IMR-90 (cell line): ENCODE data around the gene PLEKHH1. TPM values are rescaled to one million over a fixed set of nuclear protein-coding genes. Genes with fewer than 3 reads are reported as not detected.

Source experiments
- ATAC-seq: fragments of 200-7000 bp; cut with Tn5 transposase; 2 replicates; pipeline ENCODE4 v1.9.1; 2020; ENCODE audit warnings: low read depth, mild to moderate bottlenecking, moderate library complexity
- BruUV-seq: library from RNA; stranded (reverse); fragments of 400-500 nt; replicated peaks from 2 replicates; lab custom pipeline; 2021; lab: Mats Ljungman, UMichigan
- CTCF ChIA-PET: fragments of 300-600 bp; formaldehyde crosslinking; extraction: SDS; loops from one replicate; lab custom pipeline; 2021; ENCODE audit warnings: antibody characterized with exemption; lab: Yijun Ruan, JAX
- POLR2A ChIA-PET: fragments of 300-600 bp; sonication (Branson Sonifier 250); formaldehyde crosslinking; loops from one replicate; lab custom pipeline; 2022; ENCODE audit warnings: antibody characterized with exemption; ENCODE audit not compliant: unreplicated experiment; lab: Charles Lee
- DNase-seq: peaks from one replicate; pipeline ENCODE4 v3.0.0; 2013
- H2AFZ ChIP-seq: replicated peaks from 2 replicates; pipeline ENCODE3; 2013; ENCODE audit warnings: low read length, mild to moderate bottlenecking; ENCODE audit not compliant: poor library complexity
- H2AK5ac ChIP-seq: 2 replicates; pipeline ENCODE4 v1.6.1; 2013; ENCODE audit warnings: low read depth, low read length, inconsistent platforms
- H2AK9ac ChIP-seq: replicated peaks from 2 replicates; pipeline ENCODE3; 2013; ENCODE audit warnings: mild to moderate bottlenecking, low read depth, low read length, moderate library complexity; ENCODE audit not compliant: poor library complexity
- H2BK120ac ChIP-seq: 2 replicates; pipeline ENCODE4 v1.6.1; 2013; ENCODE audit warnings: low read depth, low read length, inconsistent platforms
- H2BK15ac ChIP-seq: 3 replicates; pipeline ENCODE4 v1.6.1; 2013; ENCODE audit warnings: low read depth, low read length, inconsistent platforms
- H2BK20ac ChIP-seq: 2 replicates; pipeline ENCODE4 v1.6.1; 2013; ENCODE audit warnings: low read depth, mild to moderate bottlenecking, inconsistent platforms, low read length, moderate library complexity
- H2BK5ac ChIP-seq: 2 replicates; pipeline ENCODE4 v1.6.1; 2013; ENCODE audit warnings: mild to moderate bottlenecking, low read depth, low read length, inconsistent platforms; ENCODE audit not compliant: poor library complexity, severe bottlenecking
- H3K14ac ChIP-seq: replicated peaks from 2 replicates; pipeline ENCODE4 v1.6.1; 2013; ENCODE audit warnings: low read depth, low read length, inconsistent platforms
- H3K18ac ChIP-seq: 2 replicates; pipeline ENCODE4 v1.6.1; 2013; ENCODE audit warnings: low read depth, low read length, control low read depth
- H3K23ac ChIP-seq: 2 replicates; pipeline ENCODE4 v1.6.1; 2013; ENCODE audit warnings: low read depth, low read length, inconsistent platforms
- H3K27ac ChIP-seq: 2 replicates; pipeline ENCODE4 v1.5.1; 2013; ENCODE audit warnings: mild to moderate bottlenecking, control low read depth, low read length; ENCODE audit not compliant: insufficient read depth
- H3K27me3 ChIP-seq: 2 replicates; pipeline ENCODE4 v1.6.1; 2013; ENCODE audit warnings: low read length; ENCODE audit not compliant: control insufficient read depth, insufficient read depth
- H3K36me3 ChIP-seq: 2 replicates; pipeline ENCODE4 v1.6.1; 2013; ENCODE audit warnings: low read length, mixed read lengths; ENCODE audit not compliant: control insufficient read depth, insufficient read depth
- H3K4ac ChIP-seq: 2 replicates; pipeline ENCODE4 v1.6.1; 2013; ENCODE audit warnings: low read depth, low read length, inconsistent platforms
- H3K4me1 ChIP-seq: 2 replicates; pipeline ENCODE4 v1.6.1; 2013; ENCODE audit warnings: low read length, mixed read lengths; ENCODE audit not compliant: control insufficient read depth, insufficient read depth
- H3K4me2 ChIP-seq: 2 replicates; pipeline ENCODE4 v1.6.1; 2013; ENCODE audit warnings: low read depth, mild to moderate bottlenecking, control low read depth, low read length, moderate library complexity
- H3K4me3 ChIP-seq: 2 replicates; pipeline ENCODE4 v1.5.1; 2013; ENCODE audit warnings: low read depth, mild to moderate bottlenecking, control low read depth, low read length, moderate library complexity; ENCODE audit not compliant: insufficient read depth
- H3K56ac ChIP-seq: 2 replicates; pipeline ENCODE4 v1.6.1; 2013; ENCODE audit warnings: low read length, inconsistent platforms; ENCODE audit not compliant: insufficient read depth; ENCODE audit errors: extremely low read depth
- H3K79me1 ChIP-seq, 2 experiments: 2 replicates each; pipeline ENCODE4 v1.6.1; 2013; ENCODE audit warnings: low read length in 2 of 2, inconsistent platforms in 1 of 2, low read depth in 1 of 2
- H3K9ac ChIP-seq: 2 replicates; pipeline ENCODE4 v1.6.1; 2013; ENCODE audit warnings: low read depth, low read length, control low read depth
- H3K9me1 ChIP-seq: 2 replicates; pipeline ENCODE4 v1.6.1; 2013; ENCODE audit warnings: low read length, inconsistent platforms; ENCODE audit not compliant: insufficient read depth
- H3K9me3 ChIP-seq: 2 replicates; pipeline ENCODE4 v1.6.1; 2013; ENCODE audit warnings: low read length; ENCODE audit not compliant: control insufficient read depth, insufficient read depth
- H4K20me1 ChIP-seq: 2 replicates; pipeline ENCODE4 v1.6.1; 2013; ENCODE audit warnings: low read length, inconsistent platforms; ENCODE audit not compliant: insufficient read depth
- H4K5ac ChIP-seq: 2 replicates; pipeline ENCODE4 v1.6.1; 2013; ENCODE audit warnings: mild to moderate bottlenecking, low read depth, low read length, control low read depth
- H4K8ac ChIP-seq, 2 experiments: 2 replicates each; pipeline ENCODE4 v1.6.1; 2013; ENCODE audit warnings: low read depth in 2 of 2, low read length in 2 of 2, control low read depth in 1 of 2, inconsistent platforms in 1 of 2
- H4K91ac ChIP-seq: 2 replicates; pipeline ENCODE4 v1.6.1; 2013; ENCODE audit warnings: low read depth, low read length, inconsistent platforms; ENCODE audit not compliant: insufficient read depth
- CHD1 ChIP-seq: IDR thresholded peaks from 2 replicates; pipeline ENCODE4 v1.6.1; 2012; ENCODE audit warnings: low read depth, low read length, improper control_type of control experiment
- MAFK ChIP-seq: IDR thresholded peaks from 2 replicates; pipeline ENCODE4 v1.6.1; 2012; ENCODE audit warnings: low read depth, low read length, improper control_type of control experiment
- MAZ ChIP-seq: IDR thresholded peaks from 2 replicates; pipeline ENCODE4 v1.6.1; 2012; ENCODE audit warnings: low read depth, mild to moderate bottlenecking, low read length, improper control_type of control experiment, moderate library complexity, borderline replicate concordance
- MXI1 ChIP-seq: IDR thresholded peaks from 2 replicates; pipeline ENCODE4 v1.6.1; 2012; ENCODE audit warnings: low read depth, mild to moderate bottlenecking, low read length, moderate library complexity, borderline replicate concordance
- POLR2A ChIP-seq: IDR thresholded peaks from 2 replicates; pipeline ENCODE4 v1.6.1; 2012; ENCODE audit warnings: mild to moderate bottlenecking, low read depth, low read length
- RFX5 ChIP-seq: IDR thresholded peaks from 2 replicates; pipeline ENCODE4 v1.8.0; 2012; ENCODE audit warnings: low read depth, mild to moderate bottlenecking, low read length, moderate library complexity
- WGBS, 2 experiments: methylation state at CpG; one replicate each; pipeline versions ENCODE4 v1.1.5 to v1.1.7; 2013; ENCODE audit warnings: missing lambda C conversion rate in 2 of 2; ENCODE audit not compliant: insufficient read length in 1 of 2; ENCODE audit errors: extremely low coverage in 2 of 2; 5-methylcytosine and 5-hydroxymethylcytosine counted together
- dilution Hi-C: fragments of 300-500 bp; cut with HindIII; formaldehyde crosslinking; loops from one replicate; pipeline ENCODE4 v1.14.3; 2018; ENCODE audit warnings: low sequenced_read_pairs; ENCODE audit not compliant: unreplicated experiment
- in situ Hi-C: fragments of 300-500 bp; cut with MboI; formaldehyde crosslinking; loops from 3 replicates; pipeline ENCODE4 v1.14.3; 2019; ENCODE audit warnings: low sequenced_read_pairs, inconsistent platforms, mixed read lengths
- intact Hi-C: fragments of 100-400 bp; cut with micrococcal nuclease; formaldehyde crosslinking; loops from 2 replicates; pipeline ENCODE4 v1.10.0; 2022
- polyA plus RNA-seq, 3 experiments: library from polyadenylated mRNA; depleted of rRNA; stranded (reverse); fragments of >200 nt; gene quantifications; 2 replicates each; pipeline ENCODE4 v1.2.3, GENCODE V29; 2012; ENCODE audit warnings: low replicate concordance in 1 of 3
- total RNA-seq: library from RNA; depleted of rRNA; stranded (reverse); fragments of >200 nt; gene quantifications from 2 replicates; pipeline ENCODE4 v1.2.3, GENCODE V29; 2012
- TF ChIP-seq, protein P1 (sequence below): conservative IDR thresholded peaks from 2 replicates; pipeline ENCODE4 v1.5.1; 2012; ENCODE audit warnings: mild to moderate bottlenecking, low read depth, low read length, improper control_type of control experiment

PLEKHH1 gene
- total and polyA plus RNA-seq, 2 of the 4 experiments (the other 2 are of a cell fraction): under 0.01 to 0.34 TPM

DNA sequence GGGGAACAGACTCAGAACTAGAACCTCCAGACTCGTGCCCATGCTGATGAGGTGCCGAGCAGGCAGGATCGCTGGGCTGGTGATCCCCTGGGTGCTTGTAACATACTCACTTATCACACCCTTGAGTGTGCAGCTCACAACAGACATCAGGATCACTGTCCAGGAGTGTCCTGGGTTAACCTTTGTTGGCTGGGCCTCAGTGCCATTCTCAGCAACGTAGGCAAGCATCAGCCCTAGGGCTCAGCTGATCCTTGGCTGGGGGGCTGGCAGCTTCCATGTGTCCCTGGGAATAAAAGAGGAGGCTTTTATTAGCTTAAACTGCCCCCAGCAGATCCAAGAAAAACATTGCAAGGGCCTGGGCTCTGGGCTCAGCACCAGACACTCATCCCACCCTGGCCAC is 46.2 kb upstream of the PLEKHH1 start:
- no peak overlapping the region for H3K4me3 ChIP-seq
- H4K20me1 ChIP-seq: no peaks in the 10 kb centered on the region
- H3K18ac ChIP-seq: no peak overlapping the region
- H3K14ac ChIP-seq: no peak overlapping the region
- no peak for ATAC-seq
- BruUV-seq: no TSS peak
- intact Hi-C loops: no loop called here
- no peak overlapping the region for H2BK5ac ChIP-seq
- H3K9ac ChIP-seq: no peak overlapping the region
- DNase-seq: no peak
- no peak for TF ChIP-seq MAZ
- no peak for TF ChIP-seq POLR2A
- TF ChIP-seq, protein P1, sequence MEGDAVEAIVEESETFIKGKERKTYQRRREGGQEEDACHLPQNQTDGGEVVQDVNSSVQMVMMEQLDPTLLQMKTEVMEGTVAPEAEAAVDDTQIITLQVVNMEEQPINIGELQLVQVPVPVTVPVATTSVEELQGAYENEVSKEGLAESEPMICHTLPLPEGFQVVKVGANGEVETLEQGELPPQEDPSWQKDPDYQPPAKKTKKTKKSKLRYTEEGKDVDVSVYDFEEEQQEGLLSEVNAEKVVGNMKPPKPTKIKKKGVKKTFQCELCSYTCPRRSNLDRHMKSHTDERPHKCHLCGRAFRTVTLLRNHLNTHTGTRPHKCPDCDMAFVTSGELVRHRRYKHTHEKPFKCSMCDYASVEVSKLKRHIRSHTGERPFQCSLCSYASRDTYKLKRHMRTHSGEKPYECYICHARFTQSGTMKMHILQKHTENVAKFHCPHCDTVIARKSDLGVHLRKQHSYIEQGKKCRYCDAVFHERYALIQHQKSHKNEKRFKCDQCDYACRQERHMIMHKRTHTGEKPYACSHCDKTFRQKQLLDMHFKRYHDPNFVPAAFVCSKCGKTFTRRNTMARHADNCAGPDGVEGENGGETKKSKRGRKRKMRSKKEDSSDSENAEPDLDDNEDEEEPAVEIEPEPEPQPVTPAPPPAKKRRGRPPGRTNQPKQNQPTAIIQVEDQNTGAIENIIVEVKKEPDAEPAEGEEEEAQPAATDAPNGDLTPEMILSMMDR: no peak
- no peak for TF ChIP-seq CHD1
- TF ChIP-seq MAFK: no peak
- no peak for TF ChIP-seq MXI1
- TF ChIP-seq RFX5: no peak
- no peaks in the 10 kb centered on the region for H3K4me1 ChIP-seq
- peaks cover 25% of the 10 kb centered on the region; the same call in 1 of the 2 replicates for H3K27me3 ChIP-seq
- H3K36me3 ChIP-seq: no peaks in the 10 kb centered on the region
- no peak overlapping the region for H2AK5ac ChIP-seq
- no peaks in the 10 kb centered on the region for H3K9me1 ChIP-seq
- H4K5ac ChIP-seq: no peak overlapping the region
- H2AK9ac ChIP-seq: peak overlapping the region; percentile 45
- H2BK120ac ChIP-seq: no peak overlapping the region
- H3K4me2 ChIP-seq: no peak overlapping the region
- no peaks in the 10 kb centered on the region for H3K9me3 ChIP-seq
- no peak overlapping the region for H4K91ac ChIP-seq
- in situ Hi-C loops: no loop called here
- H2BK15ac ChIP-seq: no peak overlapping the region
- no peak overlapping the region for H3K56ac ChIP-seq
- no peak overlapping the region for H3K4ac ChIP-seq
- CTCF ChIA-PET: no interaction called here
- H2BK20ac ChIP-seq: no peak overlapping the region
- no peak overlapping the region for H4K8ac ChIP-seq
- H3K23ac ChIP-seq: no peak overlapping the region
- H3K27ac ChIP-seq: no peak overlapping the region
- dilution Hi-C loops: no loop called here
- no peaks in the 10 kb centered on the region for H3K79me1 ChIP-seq
- WGBS, 2 experiments: 73% methylated on average over 3 of the region's 4 CpGs; no CpG with 5 or more reads in 1 of the 2 experiments
- H2AFZ ChIP-seq: no peak overlapping the region
- POLR2A ChIA-PET: no interaction called here
